Neuron (in vitro differentiated cells): Measurements from ENCODE around the gene TBC1D22B.
"Not testable (repeated sequence)": the region's sequence is repeated elsewhere in the genome, so short reads cannot be mapped to it uniquely, and the experiment has no call there.

Experiments used
- H2AFZ ChIP-seq: one replicate; pipeline ENCODE4 v1.6.1; 2013; ENCODE audit warnings: low read depth, mild to moderate bottlenecking, inconsistent platforms, low read length, moderate library complexity
- H3K27me3 ChIP-seq: one replicate; pipeline ENCODE4 v1.6.1; 2013; ENCODE audit warnings: low read length; ENCODE audit not compliant: insufficient read depth
- H3K36me3 ChIP-seq: one replicate; pipeline ENCODE4 v1.6.1; 2013; ENCODE audit warnings: low read length; ENCODE audit not compliant: insufficient read depth
- H3K4me1 ChIP-seq: one replicate; pipeline ENCODE4 v1.6.1; 2013; ENCODE audit warnings: low read length; ENCODE audit not compliant: insufficient read depth
- H3K4me3 ChIP-seq: 2 replicates; pipeline ENCODE4 v1.5.1; 2013; ENCODE audit warnings: mild to moderate bottlenecking, low read length, moderate library complexity
- H3K9me3 ChIP-seq: one replicate; pipeline ENCODE4 v1.6.1; 2013; ENCODE audit warnings: low read length

The TBC1D22B gene

DNA sequence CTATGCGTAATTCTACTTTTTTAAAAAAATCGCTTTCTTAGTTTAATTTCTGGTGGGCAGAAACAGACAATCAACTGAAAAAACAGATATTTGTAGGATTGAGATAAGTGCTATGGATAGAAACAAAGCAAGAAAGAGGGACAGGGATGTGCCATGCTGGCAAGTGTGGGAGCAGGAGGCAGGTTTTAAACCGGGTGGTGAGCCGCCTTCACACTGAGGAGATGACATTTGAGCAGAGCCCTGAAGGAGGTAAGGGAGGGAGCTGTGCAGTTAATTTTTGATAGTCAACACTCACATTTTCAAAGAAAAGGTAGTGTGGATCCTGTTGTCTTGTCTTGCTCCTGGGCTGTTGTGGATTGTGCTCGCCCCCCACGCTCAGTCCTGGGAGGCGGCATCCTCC is 47.2 kb downstream of the TBC1D22B start:
- H3K27me3 ChIP-seq: no peaks in the 10 kb centered on the region
- no peak overlapping the region for H2AFZ ChIP-seq
- H3K4me1 ChIP-seq: peaks cover 9% of the 10 kb centered on the region
- no peaks in the 10 kb centered on the region for H3K9me3 ChIP-seq
- peaks cover 12% of the 10 kb centered on the region for H3K36me3 ChIP-seq
- no peak overlapping the region for H3K4me3 ChIP-seq

DNA sequence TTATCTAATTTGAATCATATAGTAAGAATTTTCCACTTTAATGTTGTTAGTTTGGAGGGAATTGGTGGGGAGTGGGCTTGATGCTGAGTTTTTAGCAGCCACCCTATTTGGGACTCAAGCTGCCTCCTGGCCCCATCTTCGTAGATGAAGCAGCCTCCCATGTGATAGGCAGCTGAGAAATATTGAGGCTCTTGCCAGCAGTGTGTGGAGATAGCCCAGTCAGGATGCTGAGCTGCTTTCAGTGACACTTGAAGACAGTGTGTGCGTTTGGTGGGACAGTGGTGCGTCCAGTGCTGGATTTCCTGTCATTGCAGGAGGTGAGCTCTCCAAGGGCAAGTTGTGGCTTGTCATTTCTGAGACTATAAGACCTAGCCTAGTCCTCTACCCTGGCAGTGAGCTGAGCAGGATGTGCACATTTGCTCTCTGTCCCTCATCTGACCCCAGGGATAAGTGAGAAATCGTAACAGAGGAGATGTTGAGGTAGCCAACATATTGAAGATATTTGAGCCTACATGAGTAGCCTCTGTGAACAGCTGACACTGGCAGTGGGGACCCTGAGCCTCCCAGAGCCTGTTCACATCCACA is 48.4 kb downstream of the TBC1D22B start:
- peaks cover 9% of the 10 kb centered on the region for H3K4me1 ChIP-seq
- H3K9me3 ChIP-seq: no peaks in the 10 kb centered on the region
- H3K36me3 ChIP-seq: peaks cover 12% of the 10 kb centered on the region
- no peak overlapping the region for H3K4me3 ChIP-seq
- H3K27me3 ChIP-seq: no peaks in the 10 kb centered on the region
- H2AFZ ChIP-seq: no peak overlapping the region

- peaks cover 12% of the 10 kb centered on the region for H3K4me1 ChIP-seq
- no peaks in the 10 kb centered on the region for H3K27me3 ChIP-seq
- H3K36me3 ChIP-seq: peaks cover 10% of the 10 kb centered on the region
- no peak overlapping the region for H2AFZ ChIP-seq
- no peaks in the 10 kb centered on the region for H3K9me3 ChIP-seq
- H3K4me3 ChIP-seq: no peak overlapping the region
These were observed 49.2 kb downstream of the TBC1D22B start for GRCh38 chr6:37306624-37307222.

DNA sequence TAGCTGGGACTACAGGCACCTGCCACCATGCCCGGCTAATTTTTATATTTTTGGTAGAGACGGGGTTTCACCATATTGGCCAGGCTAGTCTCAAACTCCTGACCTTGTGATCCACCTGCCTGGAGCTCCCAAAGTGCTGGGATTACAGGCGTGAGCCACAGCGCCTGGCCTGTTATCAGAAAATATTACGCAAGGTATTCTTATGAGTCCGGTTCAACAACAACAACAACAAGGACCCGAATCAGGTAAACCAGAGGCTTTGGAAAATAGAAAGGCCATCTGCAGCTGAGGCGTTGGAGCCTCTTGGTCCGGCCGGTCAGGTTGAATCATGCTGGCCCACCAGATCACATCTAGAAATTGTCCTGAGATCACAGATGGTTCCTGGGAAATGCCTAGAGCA is 49.9 kb downstream of the TBC1D22B start:
- H3K27me3 ChIP-seq, H3K4me3 ChIP-seq, H3K9me3 ChIP-seq, H3K36me3 ChIP-seq, H2AFZ ChIP-seq: not testable (repeated sequence)
- H3K4me1 ChIP-seq: peaks cover 13% of the 10 kb centered on the region

- Histone ChIP-seq H3K9me3 (no peaks in the 10 kb centered on the region), H3K27me3 (no peaks in the 10 kb centered on the region), H3K36me3 (peaks cover 9% of the 10 kb centered on the region), H3K4me3 (no peak overlapping the region), H2AFZ (no peak overlapping the region), H3K4me1 (peaks cover 13% of the 10 kb centered on the region)
These were observed 50.7 kb downstream of the TBC1D22B start for GRCh38 chr6:37308069-37308815.

DNA sequence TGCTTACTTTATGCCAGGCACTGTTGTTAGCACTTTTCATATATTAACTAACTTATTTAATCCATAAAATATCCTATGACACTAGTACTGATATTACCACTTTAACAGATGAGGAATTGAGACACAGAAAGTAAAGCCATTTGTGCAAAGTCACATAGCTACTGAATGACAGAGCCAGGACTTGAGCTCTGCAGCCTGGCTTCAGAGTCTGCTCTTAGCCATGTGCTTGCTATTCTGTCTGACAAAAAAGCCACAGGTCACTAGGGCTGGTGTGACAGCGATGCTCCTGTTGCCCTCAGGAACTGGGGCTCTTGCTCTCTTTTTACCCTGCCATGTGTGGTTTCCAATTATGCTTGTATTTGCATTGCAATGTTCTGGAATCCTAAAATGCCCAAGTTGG is 51.5 kb downstream of the TBC1D22B start:
- Histone ChIP-seq H3K4me1 (peaks cover 13% of the 10 kb centered on the region), H3K36me3 (peaks cover 17% of the 10 kb centered on the region), H3K4me3 (no peak overlapping the region), H3K9me3 (no peaks in the 10 kb centered on the region), H2AFZ (no peak overlapping the region), H3K27me3 (no peaks in the 10 kb centered on the region)

GRCh38 chr6:37309692-37310091 is 52.1 kb downstream of the TBC1D22B start:
- peaks cover 23% of the 10 kb centered on the region for H3K36me3 ChIP-seq
- H3K4me3 ChIP-seq: no peak overlapping the region
- no peak overlapping the region for H2AFZ ChIP-seq

GRCh38 chr6:37310966-37311365 is 53.4 kb downstream of the TBC1D22B start:
- H3K9me3 ChIP-seq: no peaks in the 10 kb centered on the region
- peaks cover 31% of the 10 kb centered on the region for H3K36me3 ChIP-seq
- H3K27me3 ChIP-seq: no peaks in the 10 kb centered on the region
- peaks cover 13% of the 10 kb centered on the region for H3K4me1 ChIP-seq
- no peak overlapping the region for H3K4me3 ChIP-seq
- H2AFZ ChIP-seq: no peak overlapping the region

More at GRCh38 chr6:37309692-37310091, 52.1 kb downstream of the TBC1D22B start:
- Histone ChIP-seq H3K9me3 (no peaks in the 10 kb centered on the region), H3K27me3 (no peaks in the 10 kb centered on the region), H3K4me1 (peaks cover 13% of the 10 kb centered on the region)

- H3K4me3 ChIP-seq: no peak overlapping the region
- peaks cover 40% of the 10 kb centered on the region for H3K36me3 ChIP-seq
- H3K4me1 ChIP-seq: peaks cover 13% of the 10 kb centered on the region
- no peaks in the 10 kb centered on the region for H3K9me3 ChIP-seq
- no peaks in the 10 kb centered on the region for H3K27me3 ChIP-seq
- no peak overlapping the region for H2AFZ ChIP-seq
These were observed 54.3 kb downstream of the TBC1D22B start for GRCh38 chr6:37311741-37312473.

GRCh38 chr6:37313723-37314486 is 56.3 kb downstream of the TBC1D22B start:
- peaks cover 59% of the 10 kb centered on the region for H3K36me3 ChIP-seq
- H3K4me3 ChIP-seq: no peak overlapping the region
- H2AFZ ChIP-seq: no peak overlapping the region
- H3K4me1 ChIP-seq: peaks cover 6% of the 10 kb centered on the region
- no peaks in the 10 kb centered on the region for H3K9me3 ChIP-seq
- no peaks in the 10 kb centered on the region for H3K27me3 ChIP-seq

GRCh38 chr6:37314487-37315156 is 57.0 kb downstream of the TBC1D22B start:
- no peaks in the 10 kb centered on the region for H3K9me3 ChIP-seq
- no peak overlapping the region for H3K4me3 ChIP-seq
- H3K27me3 ChIP-seq: no peaks in the 10 kb centered on the region
- H2AFZ ChIP-seq: no peak overlapping the region
- H3K36me3 ChIP-seq: peaks cover 65% of the 10 kb centered on the region
- H3K4me1 ChIP-seq: peaks cover 4% of the 10 kb centered on the region

- Histone ChIP-seq H3K4me1 (peaks cover 4% of the 10 kb centered on the region), H3K36me3 (peaks cover 69% of the 10 kb centered on the region), H3K27me3 (no peaks in the 10 kb centered on the region), H2AFZ (no peak overlapping the region), H3K9me3 (no peaks in the 10 kb centered on the region), H3K4me3 (no peak overlapping the region)
These were observed 57.6 kb downstream of the TBC1D22B start for GRCh38 chr6:37315157-37315515.
